AG20443 (cell line): ENCODE measurements around the gene CLNK.

Experiments used
- DNase-seq: peaks from one replicate; pipeline ENCODE4 v3.0.0; 2012; ENCODE audit warnings: low spot score, mixed read lengths

CLNK gene

DNA sequence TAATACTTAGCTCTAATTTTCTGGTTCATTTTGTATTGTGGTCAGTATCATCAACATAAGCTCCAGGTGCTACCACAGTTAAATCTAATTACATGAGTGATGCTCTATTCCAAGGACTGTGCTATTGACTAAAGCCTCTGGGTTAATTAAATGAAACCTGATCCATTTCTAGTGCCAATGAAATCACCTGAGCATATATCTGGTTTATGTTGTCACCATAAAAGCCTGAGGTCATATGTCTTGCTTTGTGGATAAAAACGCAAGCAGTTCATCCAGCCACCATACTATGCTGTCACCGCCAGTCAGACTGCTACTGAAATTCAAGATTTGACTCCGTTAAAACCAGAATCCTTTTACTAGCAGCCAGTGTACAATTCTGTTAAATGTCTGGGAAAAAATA is 163.1 kb downstream of the CLNK start:
- DNase-seq: no peak

DNA sequence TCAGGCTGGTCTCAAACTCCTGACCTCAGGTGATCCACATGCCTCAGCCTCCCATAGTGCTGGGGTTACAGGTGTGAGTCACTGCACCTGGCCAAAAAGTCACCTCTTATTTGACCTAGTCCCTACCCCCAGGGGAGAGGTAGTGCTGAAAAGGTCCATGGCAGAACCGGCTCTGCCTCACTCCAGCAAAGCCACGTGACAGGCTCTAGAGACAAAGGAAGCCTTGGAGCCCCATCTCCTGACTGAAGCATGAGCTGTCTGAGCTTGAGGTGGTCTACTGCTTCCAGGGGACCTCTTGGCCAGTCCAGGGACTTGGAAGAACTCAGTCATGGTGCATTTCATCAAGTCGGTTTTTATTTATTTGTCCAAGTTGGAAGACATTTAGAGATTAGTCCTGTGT is 174.8 kb downstream of the CLNK start:
- no peak for DNase-seq

DNA sequence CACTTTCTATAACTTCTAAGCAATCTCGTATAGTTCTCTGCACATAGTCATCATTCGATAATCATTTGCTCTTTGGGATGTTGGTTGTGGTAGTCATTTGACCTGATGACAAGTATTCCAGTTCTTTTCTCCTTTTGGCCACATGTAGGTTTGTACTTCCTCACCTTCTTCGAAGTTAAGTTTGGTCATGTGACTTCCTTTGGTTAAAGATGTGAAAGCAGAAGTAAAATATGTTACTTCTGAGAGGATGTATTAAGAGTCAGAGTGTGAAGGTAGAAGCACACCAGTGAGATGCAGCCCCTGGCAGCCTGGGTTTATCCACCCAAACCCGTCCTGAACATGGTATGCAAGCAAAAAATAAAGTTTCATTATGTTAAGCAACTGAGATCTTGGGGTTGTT is 178.5 kb downstream of the CLNK start:
- no peak for DNase-seq

- DNase-seq: no peak
Measured at GRCh38 chr4:10504570-10505179, 179.9 kb downstream of the CLNK start.

GRCh38 chr4:10502717-10503116 is 181.9 kb downstream of the CLNK start:
- DNase-seq: no peak

- DNase-seq: no peak
Measured at GRCh38 chr4:10500776-10501175, 183.8 kb downstream of the CLNK start.

GRCh38 chr4:10496200-10496599 is 188.4 kb downstream of the CLNK start:
- no peak for DNase-seq

GRCh38 chr4:10495651-10496050 is 188.9 kb downstream of the CLNK start:
- DNase-seq: no peak

DNA sequence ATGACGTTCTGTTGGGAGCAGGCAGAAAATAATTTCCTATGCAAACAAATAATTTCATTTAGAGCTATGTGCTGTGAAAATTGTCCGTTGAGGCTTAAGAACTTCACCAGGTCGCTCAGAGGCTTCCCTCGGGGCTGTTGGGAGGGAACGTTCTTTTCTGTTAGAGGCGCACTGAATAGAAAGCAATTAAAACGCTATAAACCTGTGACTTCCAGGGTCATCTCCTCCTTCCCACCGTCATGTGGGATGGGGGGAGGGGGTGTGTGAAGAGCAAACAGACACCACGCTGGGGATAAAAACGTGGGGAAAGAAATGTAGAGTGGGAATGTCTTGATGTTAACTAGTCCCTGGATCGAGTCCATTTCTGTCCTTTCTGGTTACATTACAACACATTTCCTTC is 192.1 kb downstream of the CLNK start:
- no peak for DNase-seq

- DNase-seq: no peak
Measured at GRCh38 chr4:10491401-10491800, 193.2 kb downstream of the CLNK start.

DNA sequence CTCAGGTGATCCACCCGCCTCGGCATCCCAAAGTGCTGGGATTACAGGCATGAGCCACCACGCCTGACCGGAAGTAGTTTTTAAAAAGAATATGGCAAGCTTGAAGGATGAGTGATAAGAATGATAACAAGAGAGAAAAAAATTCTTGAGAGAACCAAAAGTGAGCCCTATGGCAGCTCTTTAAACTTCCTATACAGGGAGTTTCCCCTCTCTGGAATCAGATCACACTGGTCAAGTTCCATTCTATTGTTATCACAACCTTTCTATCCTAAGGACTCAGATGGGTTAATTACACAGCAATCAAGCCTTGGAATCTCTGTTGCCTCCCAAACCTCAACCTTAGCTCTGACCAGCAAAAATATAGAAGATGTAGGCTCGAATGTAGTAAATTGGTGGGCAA is 193.6 kb downstream of the CLNK start:
- no peak for DNase-seq

DNA sequence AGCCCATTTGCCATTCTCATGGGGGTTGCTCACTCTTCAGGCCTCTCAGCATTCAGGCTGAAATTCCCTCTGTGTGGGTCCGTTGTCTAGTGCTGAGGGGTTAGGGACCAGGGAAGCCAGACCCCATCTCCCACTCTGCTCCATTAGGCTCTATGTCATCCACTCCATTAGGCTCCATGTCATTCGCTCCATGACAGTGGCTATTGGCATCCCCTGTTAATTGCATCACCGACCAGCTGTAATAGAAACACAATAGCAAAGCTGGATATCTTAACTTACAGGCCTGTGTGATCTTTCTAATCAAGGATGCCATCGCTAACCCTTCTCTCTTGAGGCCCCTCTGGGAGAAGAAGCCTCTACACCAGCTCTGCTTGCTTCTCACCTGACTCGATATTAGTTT is 201.7 kb downstream of the CLNK start:
- DNase-seq: no peak

- no peak for DNase-seq
Measured at GRCh38 chr4:10480616-10481015, 204.0 kb downstream of the CLNK start.

DNA sequence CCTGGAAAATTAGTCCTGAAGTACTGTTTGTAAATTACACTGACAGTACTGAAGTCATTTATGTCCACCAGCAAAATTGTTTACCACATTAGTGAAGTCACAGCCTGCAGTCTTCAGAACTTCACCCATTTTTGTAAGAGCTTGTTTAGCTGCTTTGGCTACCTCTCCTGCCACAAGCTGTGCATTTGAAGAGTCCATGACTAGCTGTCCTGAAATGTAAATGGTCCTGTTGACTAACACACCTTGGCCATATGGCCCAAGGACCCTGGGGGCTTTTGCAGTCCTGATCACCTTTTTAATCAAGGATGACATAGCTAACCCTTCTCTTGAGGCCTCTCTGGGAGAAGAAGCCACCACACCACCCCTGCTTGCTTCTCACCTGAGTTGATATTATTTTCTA is 205.9 kb downstream of the CLNK start:
- DNase-seq: no peak

DNA sequence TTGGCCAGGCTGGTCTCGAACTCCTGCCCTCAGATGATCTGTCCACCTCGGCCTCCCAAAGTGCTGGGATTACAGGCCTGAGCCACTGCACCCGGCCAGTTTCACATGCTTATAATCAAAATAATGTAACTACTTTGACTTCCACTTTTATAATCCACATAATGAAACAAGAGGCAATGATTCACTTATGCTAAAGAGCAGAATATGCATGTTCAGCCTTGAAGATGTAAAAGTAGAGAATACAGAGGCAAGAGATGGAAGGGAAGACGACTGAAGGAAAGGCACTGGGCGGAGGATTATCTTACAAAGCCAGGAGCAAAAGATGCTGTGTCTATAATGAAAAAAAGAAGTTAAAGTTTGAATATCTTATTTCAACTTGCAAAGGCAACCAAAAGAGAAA is 214.1 kb downstream of the CLNK start:
- no peak for DNase-seq

DNA sequence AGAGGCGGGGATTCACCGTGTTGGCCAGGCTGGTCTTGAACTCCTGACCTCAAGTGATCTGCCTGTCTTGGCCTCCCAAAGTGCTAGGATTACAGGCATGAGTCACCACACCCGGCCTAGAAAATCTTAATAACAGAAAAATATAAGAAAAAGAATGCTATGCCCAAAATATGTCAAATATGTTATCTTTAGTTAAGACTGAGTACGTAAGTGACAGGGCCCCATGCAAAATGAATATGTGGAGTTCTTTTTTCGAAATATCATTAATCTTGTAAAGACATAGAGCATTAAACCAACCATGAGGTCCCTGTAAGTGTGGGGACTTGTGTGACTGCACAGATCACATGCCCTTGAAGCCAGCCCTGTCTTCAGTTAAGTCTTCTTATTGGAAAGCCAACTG is 218.4 kb downstream of the CLNK start:
- DNase-seq: no peak

- DNase-seq: no peak
Measured at GRCh38 chr4:10462876-10463275, 221.7 kb downstream of the CLNK start.

DNA sequence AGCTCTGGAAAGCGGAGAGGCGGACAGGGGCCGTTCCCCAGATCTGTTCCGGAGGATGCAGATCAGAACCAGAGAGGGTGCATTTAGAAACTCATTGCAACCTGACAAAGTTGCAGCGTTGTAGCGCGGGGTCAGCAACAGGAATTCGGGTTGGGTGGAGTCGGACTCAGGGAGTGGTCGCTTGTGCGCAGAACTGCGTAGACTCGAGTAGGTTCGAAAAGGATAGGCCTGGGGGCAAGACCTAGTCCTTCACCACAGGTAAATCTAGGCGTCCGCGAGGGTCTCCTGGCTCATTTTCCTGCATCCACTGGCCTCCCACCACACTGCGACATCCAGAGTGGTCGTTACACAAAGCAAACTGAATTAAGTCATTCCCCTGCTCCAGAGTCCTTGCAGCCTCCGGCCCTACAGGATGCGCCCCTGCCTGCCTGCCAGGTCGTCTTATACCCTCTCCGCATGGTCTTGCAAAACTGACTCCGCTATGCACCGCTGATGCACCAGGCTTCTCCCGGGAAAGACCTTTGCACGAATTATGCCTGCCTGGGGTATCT is 222.6 kb downstream of the CLNK start:
- DNase-seq: no peak

- DNase-seq: peak; percentile 93
Measured at GRCh38 chr4:10461091-10461849, 223.3 kb downstream of the CLNK start.

- no peak for DNase-seq
Measured at GRCh38 chr4:10460313-10461047, 224.1 kb downstream of the CLNK start.

DNA sequence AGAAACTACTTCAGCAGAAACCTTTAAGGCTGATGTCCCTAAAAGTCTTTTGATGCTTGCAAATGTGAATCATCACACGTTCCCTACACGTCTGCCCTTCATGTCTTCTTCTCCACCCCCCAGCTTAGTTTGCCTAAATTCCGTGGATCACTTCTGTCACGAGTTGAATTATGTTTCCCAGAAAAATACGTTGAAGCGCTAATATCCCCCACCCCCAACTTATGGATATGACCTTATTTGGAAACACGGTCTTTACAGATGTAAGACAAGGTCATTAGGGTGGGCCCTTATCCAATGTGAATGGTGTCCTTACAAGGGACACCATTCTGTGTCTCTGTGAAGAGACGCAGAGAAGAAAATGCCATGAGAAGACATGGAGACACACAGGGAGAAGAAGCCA is 225.3 kb downstream of the CLNK start:
- DNase-seq: no peak

DNA sequence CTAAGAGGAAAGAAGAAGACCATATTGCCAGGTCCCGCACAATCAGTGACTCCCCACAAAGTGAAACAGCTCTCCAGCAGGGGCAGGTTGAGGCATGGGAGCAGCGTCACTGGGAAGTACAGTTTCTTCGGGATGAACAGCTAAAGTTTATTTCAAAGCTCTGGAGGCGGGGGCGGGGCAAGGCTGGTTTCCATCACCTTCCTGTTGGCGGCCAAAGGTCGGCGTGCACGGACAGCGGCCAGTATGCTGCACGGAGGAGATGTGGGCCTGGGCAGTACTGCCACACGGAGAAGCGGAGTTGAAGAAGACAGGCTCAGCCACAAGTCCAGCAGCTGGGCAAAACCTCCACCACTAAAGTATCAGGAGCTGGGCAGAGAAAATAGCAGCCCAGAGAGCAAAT is 226.4 kb downstream of the CLNK start:
- DNase-seq: no peak

DNA sequence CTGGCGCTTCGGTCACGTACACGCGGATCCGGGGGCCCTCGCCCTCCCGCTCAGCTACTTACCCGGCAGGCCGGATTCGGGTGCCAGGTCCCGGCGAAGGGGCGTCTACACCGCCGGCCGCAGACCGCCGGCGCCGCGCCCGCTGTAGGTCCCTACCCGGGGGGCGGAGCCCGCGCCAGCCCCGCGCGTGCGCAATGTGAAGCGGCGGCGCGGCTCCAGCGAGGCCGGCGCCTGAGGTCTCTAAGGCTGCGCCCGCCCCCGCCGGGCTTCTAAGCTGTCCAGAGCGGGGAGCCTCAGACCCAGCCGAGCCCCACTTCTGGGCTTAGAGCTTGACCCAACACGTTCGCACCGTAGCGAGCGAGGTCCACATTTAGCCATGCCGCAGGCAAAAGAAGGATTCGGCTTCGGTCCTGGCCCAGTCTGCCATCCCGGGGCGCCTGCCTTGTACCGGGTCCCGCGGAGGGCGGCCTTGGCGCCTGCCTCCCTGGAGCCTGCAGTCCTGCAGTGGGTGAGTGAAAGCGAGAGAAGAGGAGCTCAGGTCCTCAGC is 227.2 kb downstream of the CLNK start, which contains the start of gene ZNF518B:
Gene ZNF518B, minus strand, starts transcription at position 172 of the 547 bp plus-strand sequence. CDS start 11,098 bp downstream, outside the sequence.
- DNase-seq: peak; percentile 95
